NCI-H187 treated with DMSO at 0.1 percent for 48 hours (cell line): ENCODE data around the gene RMDN2.
"Not testable (repeated sequence)": the region's sequence is repeated elsewhere in the genome, so short reads cannot be mapped to it uniquely, and the experiment has no call there.

Experiments used
- DNase-seq: peaks from one replicate; lab custom pipeline; 2025; lab: John Stamatoyannopoulos, UW

Gene RMDN2

GRCh38 chr2:37932873-37933272 is 7.8 kb downstream of the RMDN2 start:
- not testable (repeated sequence) for DNase-seq

DNA sequence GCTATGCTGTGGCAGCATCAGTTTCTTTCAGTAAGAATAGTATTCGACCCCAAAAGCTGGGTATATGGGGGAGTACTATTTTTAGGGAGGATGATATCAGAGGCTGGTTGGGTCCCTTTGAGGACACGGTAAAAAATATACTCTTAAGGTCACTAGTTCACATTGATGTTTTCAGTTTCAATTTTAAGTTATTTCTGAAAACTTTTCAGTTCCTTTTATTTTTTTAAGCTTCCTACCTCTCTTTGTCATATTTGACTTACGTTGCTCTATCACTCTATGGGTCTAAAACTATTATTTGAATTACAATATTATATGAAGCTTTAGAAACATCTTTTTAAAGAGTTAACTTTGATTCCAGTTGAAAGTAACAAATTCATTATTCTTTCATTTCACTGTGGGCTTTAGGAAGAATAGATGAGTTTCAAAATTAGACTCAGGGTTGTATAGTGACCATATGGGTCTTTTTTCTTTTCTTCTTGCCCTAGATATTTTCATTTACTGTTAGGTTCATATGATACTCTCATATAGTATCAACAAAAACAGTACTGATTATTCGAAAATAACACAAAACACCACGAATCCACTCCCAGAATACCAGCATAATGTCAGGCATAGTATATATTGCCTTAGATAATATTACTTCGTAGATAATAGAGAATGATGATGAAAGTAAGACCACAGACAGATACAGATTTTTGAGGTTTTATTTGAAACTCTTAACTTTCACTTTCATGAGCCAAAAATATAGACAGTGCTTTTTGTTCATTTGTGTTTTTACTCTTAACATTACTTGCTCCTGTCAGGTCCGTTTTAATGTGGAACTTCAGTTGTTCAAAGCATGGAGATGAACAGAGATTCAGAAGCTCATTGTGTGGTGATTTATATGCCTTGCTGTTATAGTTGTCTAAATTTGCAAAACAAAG is 9.8 kb downstream of the RMDN2 start:
- no peak for DNase-seq

- not testable (repeated sequence) for DNase-seq
Observed at GRCh38 chr2:37937568-37937967, 12.5 kb downstream of the RMDN2 start.

- not testable (repeated sequence) for DNase-seq
Observed at GRCh38 chr2:37941267-37941666, 16.2 kb downstream of the RMDN2 start.

- no peak for DNase-seq
Observed at GRCh38 chr2:37944268-37944667, 19.2 kb downstream of the RMDN2 start.

DNA sequence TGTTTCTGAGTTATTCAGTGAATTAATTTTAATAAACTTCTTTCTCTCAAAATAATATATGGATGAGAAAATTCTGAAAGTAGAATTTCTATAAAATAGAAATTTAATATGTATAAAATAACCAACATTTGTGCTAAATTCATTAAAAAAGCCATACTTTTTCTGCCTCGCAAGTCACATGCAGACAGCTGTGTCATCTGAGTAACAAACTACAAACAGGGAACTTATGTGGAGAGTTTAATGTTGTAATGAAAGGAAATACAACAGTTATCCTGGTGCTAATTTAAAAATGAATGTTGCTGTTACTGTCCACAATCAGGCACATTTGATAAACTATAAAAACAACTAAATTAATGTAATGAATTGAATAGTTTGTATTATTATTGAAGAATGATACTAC is 22.2 kb downstream of the RMDN2 start:
- DNase-seq, result no peak

DNA sequence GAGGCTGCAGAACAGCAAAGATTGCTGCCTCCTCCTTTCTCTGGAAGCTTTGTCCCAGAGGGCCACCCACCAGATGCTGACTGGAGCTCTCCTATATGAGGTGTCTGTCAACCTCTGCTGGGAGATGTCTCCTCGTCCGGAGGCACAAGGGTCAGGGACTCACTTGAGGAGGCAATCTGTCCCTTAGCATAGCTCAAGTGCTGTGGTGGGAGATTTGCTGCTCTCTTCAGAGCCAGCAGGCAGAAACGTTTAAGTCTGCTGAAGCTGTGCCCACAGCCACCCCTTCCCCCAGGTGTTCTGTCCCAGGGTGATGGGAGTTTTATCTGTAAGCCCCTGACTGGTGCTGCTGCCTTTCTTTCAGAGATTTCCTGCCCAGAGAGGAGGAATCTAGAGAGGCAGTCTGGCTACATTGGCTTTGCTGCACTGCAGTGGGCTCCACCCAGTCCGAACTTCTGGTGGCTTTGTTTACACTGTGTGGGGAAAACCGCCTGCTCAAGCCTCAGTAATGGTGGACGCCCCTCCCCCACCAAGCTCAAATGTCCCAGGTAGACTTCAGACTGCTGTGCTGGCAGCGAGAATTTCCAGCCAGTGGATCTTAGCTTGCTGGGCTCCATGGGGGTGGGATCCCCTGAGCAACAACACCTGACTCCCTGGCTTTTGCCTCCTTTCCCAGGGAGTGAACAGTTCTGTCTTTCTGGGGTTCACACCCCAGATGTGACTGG is 37.1 kb downstream of the RMDN2 start:
- DNase-seq, result not testable (repeated sequence)

- not testable (repeated sequence) for DNase-seq
Observed at GRCh38 chr2:37962740-37963121, 37.6 kb downstream of the RMDN2 start.

GRCh38 chr2:37963901-37964300 is 38.8 kb downstream of the RMDN2 start:
- DNase-seq, result not testable (repeated sequence)

DNA sequence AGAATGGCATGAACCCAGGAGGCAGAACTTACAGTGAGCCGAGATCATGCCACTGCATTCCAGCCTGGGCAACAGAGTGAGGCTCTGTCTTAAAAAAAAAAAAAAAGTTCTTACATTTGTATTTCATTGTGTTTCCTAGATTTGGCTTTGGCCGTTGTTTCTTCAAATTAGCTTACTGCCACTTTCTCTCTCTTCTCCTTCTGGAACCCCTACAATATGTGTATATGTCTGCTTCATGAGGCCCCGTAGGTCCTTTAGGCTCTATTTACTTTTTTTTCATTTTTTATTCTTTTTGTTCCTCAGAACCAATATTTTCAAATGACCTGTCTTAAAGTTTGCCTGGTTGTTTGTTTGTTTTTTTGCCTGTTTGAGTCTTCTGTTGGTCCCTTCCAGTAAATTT is 41.2 kb downstream of the RMDN2 start:
- no peak for DNase-seq

GRCh38 chr2:37969731-37970130 is 44.6 kb downstream of the RMDN2 start:
- DNase-seq, result no peak

GRCh38 chr2:37971971-37972370 is 46.9 kb downstream of the RMDN2 start:
- no peak for DNase-seq

GRCh38 chr2:37973615-37974353 is 48.7 kb downstream of the RMDN2 start:
- DNase-seq, result no peak

- no peak for DNase-seq
Observed at GRCh38 chr2:37975808-37976207, 50.7 kb downstream of the RMDN2 start.

DNA sequence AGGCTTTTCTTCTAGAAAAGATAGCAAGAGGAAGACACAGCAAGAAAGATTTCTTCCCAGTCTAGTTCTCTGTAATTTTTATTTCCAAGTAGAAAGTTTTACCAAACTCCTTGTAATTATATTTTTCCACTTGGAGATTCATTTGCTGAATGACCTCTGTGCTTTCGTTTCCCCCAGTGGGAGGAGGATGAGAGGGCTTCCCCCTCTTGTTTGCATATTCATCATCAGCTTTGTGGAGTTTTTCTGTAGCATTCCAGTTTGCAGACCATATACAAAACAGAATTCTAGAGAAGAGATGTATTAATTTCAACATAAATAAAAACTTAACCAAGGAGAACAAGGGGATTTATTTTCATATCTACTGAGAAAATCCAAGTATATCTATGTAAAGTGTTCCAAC is 51.3 kb downstream of the RMDN2 start:
- no peak for DNase-seq

DNA sequence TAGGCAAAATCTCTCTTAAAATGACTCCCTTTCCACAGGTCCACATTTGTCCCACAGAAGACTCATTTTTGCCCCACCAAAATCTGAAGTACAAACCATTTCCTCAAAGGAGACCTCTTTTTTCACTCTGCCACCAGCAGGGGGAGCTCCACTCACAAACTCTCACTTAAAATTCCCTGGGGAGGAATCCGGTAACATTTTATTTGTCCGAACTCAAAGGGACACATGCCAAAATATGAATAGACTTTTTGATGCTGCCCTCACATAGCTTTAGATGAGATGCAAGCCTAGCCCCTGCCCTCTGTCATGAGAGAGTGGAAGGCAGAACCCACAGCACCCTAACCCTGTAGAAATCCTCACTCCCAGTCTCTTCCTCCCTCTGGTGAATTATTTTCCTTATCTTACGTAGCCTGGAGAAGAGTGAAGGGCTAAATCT is 57.1 kb downstream of the RMDN2 start:
- no peak for DNase-seq

DNA sequence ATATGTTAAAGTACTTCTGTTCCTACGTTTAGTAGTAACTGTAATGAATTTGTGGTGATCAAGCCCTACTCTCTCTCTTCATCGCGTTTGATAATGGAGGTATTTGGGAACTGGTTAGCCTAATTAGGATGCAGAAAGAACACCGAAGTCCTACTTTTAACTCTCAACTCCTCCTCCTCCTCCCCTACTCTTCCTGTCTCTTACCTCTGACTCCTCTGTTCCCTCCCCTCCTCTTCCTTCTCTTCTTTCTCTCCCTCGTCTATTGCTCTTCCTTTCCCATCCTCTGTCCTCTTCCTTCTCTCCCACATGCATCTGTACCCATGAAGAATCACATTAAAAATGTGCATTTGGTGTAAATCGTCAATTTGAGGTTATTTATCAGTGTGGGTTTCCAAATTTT is 57.8 kb downstream of the RMDN2 start:
- no peak for DNase-seq

- no peak for DNase-seq
Observed at GRCh38 chr2:37983719-37984118, 58.6 kb downstream of the RMDN2 start.

GRCh38 chr2:37984176-37984575 is 59.1 kb downstream of the RMDN2 start:
- DNase-seq, result no peak

DNA sequence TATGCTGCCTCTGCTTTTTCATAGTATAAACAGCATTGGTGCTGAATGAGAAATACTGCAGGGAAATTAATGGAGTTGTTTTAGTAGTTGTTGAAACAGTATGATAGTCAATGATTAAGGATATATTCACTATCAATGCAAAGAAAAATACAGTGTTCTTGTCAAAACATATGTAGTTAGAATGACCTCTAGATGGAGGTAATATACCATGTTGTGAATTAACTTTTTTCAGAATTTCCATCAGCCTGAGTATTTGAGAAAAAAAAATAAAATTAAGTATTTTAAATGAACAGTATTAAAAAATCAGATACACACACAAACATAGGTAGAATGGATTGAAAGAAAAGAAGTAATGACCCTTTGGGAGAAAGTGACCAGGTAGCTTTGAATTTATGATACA is 59.5 kb downstream of the RMDN2 start:
- no peak for DNase-seq

DNA sequence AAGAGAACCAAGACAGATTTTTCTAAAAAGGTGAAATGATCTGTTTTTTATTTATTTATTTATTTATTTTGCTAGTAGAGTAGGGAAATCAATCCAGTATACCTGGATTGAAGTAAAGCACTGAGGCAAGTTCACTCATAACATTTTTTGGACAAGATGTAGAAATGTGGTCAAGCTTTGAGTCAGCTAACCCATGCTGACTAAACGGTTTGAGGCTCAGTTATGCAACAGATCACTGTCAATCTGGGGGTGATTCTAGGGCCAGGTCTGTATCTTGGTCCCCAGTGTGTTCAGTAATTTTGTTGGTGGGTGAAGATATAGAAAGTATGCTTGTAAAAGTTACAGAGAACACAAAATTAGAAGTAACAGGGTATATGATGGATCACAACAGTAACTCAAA is 60.2 kb downstream of the RMDN2 start:
- no peak for DNase-seq

DNA sequence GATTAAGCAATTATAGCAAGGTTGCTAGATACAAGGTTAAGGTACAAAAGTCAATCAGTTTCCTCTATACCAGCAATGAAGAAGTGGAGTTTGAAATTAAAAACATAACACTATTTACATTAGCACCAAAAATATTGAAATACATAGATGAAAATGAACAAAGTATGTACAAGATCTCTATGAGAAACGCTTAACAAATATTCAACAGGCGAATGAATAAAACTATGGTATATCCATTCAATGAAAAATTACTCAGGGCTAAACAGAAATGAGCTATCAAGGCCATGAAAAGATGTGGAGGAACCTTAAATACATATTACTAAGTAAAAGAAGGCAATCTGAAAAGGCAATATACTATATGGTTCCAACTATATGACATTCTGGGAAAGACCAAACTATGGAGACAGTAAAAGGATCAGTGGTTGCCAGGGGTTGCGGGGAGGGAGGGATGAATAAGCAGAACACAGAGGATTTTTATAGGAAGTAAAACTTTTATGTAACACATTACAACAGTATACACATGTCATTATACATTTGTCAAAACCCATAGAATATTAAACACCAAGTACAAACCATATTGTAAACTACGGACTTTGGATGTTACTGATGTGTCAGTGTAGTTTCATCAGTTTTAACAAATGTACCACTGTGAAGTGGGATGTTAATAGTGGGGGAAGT is 62.1 kb downstream of the RMDN2 start:
- no peak for DNase-seq
